NOMO-1 (cell line): ENCODE data around the gene ANTKMT.
"Not testable (repeated sequence)": the region's sequence is repeated elsewhere in the genome, so short reads cannot be mapped to it uniquely, and the experiment has no call there.

ENCODE experiments used
- DNase-seq, 2 experiments: peaks; one replicate each; lab custom pipeline; 2025; ENCODE audit not compliant: unreplicated experiment in 2 of 2; lab: John Stamatoyannopoulos, UW

Gene ANTKMT

DNA sequence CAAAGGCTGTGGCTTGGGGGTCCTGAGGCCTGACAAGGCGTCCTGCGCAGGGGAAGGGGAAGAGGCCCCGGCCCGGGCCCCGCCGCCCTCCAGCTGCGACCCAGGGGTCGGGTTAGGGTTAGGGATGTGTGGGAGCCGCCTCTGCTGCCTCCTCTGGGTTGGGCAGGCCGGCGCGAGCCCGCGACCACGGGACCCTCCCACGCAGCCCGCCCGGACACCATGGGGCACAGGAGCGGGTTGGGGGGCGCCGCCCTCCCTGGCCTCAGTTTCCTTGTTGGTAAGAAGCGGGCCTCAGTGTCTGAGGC lies 19.5 kb downstream of the ANTKMT start:
- no peak for DNase-seq

DNA sequence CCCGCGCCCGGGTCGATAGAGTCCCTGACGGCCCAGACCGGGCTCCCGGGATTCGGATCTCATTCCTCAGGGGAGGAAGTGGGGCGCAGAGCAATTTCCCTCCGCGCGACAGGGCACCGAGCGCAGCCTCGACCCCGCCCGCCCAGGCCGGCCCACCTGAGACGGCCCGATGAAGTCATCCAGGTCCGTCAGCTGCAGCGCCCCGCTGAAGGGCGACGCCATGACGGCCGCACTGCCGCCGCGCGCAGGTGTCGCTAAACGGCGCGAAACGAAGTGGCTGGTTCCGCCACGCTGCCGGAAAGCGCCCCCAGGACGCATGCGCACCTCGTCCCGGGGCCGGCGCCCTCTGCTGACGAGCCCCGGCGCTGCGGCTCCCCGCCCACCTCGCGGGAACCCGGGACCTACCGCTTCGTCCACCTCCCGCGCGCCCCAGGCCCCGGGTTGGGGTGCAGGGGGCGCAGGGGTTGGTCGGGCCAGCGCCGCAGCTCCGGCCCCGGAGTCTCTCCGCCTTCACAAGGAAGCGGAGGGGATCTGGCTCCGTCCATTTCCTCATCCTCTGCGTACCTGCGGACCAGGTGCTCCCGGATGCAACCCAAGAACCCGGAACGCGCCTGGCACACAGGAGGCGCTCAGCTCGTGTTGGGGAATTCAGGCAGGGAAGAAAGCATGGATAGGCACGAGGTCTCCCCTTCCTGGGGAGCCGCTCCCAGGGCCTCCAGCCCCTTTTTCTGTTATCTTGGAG lies 20.0 kb downstream of the ANTKMT start, which contains the start of gene CIAO3:
Gene CIAO3, minus strand, starts transcription at position 234 of the 742 bp plus-strand sequence. Its CDS starts 12 bp downstream, at position 222.
- DNase-seq = peak; percentile 74 to 82

- no peak for DNase-seq
Measured at GRCh38 chr16:741986-742629, 21.2 kb downstream of the ANTKMT start.

DNA sequence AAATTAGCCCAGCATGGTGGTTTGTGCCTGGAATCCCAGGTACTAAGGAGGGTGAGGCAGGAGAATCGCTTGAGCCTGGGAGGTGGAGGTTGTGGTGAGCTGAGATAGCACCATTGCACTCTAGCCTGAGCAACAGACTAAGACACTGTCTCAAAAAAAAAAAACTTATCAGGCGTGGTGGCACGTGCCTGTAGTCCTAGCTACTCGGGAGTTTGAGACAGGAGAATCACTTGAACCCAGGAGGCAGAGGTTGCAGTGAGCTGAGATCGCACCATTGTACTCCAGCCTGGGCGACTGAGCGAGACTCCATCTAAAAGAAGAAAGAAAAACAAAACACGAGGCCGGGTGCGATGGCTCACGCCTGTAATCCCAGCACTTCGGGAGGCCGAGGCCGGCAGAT lies 21.9 kb downstream of the ANTKMT start:
- DNase-seq = not testable (repeated sequence)

- DNase-seq = no peak
Measured at GRCh38 chr16:743794-744500, 23.0 kb downstream of the ANTKMT start.

DNA sequence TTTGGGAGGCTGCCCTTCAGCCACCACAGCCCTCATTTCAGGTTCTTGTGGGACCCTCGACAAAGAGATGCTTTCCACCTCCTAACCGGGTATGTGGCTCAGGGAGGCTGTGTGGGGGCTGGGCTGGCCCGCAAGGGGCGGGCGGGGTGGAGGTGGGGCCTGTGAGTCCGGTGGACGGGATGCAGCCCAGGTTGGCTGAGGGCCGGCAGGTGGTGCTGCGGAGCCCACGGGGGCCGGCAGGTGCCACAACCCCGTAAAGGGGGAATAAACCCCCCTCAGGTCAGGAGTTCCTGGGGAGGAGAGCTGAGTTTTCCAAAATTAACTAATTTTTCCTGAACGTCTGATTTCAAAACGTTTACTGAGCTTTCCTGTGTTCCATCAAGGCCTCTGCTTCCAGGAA lies 24.8 kb downstream of the ANTKMT start:
- DNase-seq = no peak

DNA sequence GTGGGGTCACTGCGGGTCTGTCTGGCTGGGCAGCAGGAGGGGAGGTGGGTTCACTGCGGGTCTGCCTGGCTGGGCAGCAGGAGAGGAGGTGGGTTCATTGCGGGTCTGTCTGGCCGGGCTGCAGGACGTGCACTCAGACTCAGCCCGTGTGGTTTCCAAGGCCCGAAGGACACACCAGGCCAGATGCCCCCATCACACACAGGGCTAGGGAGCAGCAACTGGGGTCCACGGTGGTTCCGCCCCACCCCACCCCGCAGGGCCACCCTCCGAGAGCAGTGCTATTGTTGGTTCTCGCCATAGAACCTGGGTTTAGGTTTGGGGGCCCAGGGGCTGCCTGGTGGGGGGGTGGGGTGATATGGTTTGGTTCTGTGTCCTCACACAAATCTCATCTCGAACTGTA lies 25.7 kb downstream of the ANTKMT start:
- no peak for DNase-seq

GRCh38 chr16:747978-748746 lies 27.2 kb downstream of the ANTKMT start:
- DNase-seq = no peak

- no peak for DNase-seq
Measured at GRCh38 chr16:749010-749409, 28.1 kb downstream of the ANTKMT start.

DNA sequence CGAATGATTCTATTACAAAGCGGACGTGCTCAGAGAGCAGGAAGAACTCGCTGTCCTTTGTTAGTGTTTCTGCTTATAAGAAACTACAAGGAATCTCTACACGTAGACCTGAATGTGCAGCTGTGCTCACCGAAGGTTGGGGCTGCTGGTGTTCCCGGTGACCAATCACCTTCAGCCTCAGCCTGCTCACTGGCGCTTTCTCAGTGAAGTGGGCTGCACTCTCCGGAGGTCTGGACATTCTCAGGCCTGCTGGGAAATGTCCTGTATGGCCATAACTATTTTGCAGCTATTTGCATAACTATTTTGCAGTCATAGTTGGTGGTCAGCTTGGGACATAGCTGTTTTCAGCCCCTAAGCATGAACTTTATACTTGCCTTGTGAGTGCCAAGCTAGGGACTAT lies 29.5 kb downstream of the ANTKMT start:
- DNase-seq = no peak

DNA sequence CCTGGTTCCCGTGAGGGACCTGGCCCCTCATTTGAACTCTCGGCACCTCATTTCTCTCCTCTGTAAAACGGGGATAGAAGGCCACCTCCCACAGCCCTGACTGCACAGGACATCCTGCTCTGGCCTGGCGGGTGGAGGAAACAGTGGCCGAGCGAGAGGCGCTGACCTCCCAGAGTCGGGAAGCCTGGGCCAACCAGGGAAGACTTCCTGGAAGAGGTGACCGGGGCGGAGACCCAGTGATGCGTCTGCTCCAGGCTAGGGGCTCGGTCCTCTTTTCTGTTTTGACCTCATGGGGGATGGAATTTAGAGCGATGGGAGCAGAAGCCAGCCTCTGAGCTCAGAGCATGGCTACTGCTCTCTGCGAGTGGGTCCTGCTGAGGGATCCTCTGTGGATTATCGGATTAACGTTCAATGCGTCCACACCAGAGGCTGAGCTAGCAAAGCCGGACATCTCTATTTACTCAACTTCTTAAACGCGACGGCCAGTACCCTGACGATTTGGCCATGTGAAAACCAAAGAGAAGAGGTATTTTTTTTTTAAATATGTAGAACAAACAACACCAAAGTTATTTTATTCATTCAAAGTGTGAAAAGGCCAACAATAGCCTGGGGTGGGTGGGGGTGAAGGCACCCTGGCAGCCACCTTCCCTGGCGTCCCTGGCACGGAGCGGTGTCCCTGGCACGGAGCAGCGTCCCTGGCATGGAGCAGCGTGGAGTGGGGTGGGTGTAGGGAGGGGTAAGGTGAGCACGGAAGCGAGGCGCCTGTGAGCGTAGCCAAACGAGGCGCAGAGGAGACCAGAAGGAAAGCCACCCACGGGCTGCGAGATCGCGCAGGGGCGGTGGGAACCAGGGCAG lies 30.4 kb downstream of the ANTKMT start:
- no peak for DNase-seq

- DNase-seq = no peak
Measured at GRCh38 chr16:752007-752312, 31.0 kb downstream of the ANTKMT start.

GRCh38 chr16:754121-754607 lies 33.2 kb downstream of the ANTKMT start:
- not testable (repeated sequence) for DNase-seq

DNA sequence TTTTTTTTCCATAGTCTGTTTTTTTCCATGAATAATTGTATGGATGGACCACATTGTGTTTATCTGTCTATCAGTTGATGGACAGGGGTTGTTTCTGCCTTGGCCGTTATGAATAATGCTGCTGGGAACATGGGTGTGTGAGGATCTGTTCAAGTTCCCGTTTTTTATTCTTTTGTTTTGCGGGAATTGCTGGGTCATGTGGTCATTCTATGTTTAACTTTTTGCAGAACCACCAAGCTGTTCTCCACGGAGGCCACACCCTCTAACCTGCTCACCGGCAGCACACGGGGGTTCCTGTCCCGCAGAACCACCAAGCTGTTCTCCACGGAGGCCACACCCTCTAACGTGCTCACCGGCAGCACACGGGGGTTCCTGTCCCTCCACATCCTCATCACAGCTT lies 33.7 kb downstream of the ANTKMT start:
- peak; percentile 53 to 83 for DNase-seq

DNA sequence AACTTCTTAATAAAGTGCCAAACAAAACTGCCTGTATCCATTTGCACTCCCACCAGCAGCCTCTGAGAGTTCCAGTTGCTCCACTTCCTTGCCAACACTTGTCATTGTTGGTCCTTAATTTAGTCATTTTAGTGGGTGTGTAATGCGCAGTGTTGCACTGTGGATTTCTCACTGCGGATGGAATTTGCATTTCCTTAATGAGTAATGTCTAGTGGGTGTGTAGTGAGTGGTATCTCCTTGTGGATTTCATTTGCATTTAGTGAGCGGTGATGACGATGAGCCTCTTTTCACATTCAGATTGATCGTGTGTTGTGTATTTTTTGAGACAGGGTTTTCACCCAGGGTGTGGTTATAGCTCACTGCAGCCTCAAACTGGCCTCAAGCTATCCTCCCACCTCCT lies 35.5 kb downstream of the ANTKMT start:
- no peak for DNase-seq

GRCh38 chr16:759110-759910 lies 38.4 kb downstream of the ANTKMT start:
- no peak for DNase-seq

GRCh38 chr16:760065-760464 lies 39.1 kb downstream of the ANTKMT start:
- no peak for DNase-seq

DNA sequence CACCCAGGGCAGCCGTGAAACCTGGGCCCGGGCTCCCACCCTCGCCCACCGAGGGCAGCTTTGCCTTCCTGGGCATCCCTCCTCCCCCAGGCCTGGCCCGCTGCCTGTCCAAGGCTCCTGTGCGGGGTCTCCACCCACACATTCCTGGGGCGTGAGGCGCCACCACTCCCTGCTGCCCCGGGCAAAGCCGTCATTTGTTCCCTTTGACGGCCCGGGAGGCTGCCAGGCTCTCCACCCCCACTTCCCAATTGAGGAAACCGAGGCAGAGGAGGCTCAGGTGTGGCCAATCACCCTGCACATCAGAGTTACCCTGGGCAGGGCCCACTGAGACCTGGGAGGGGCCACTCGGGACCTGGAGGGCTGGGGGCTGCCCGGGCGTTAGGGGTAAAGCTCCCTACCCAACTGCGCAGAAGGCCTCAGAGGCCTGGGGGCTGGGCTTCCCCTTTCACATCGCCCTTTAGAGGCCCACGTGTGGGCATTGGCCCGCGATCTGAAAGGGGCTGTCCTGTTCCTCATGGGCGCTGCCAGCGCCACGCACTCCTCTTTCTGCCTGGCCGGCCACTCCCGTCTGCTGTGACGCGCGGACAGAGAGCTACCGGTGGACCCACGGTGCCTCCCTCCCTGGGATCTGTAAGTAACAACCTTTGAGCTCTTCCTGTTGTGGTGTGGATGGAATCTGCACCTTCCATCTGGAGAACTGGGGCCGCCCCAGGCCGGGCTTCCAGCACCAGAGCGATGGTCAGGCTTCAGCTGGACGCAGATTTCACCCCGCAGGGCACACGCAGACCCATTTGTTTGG lies 39.8 kb downstream of the ANTKMT start, which contains the start of gene MSLN:
Gene MSLN, plus strand, starts transcription at position 190 of the 799 bp plus-strand sequence. CDS start 1,947 bp downstream, outside the sequence.
- DNase-seq = peak; percentile 89 to 90
